B cell (primary cell): ENCODE measurements around the gene PPM1M. TPM values are rescaled to one million over a fixed set of nuclear protein-coding genes. Genes with fewer than 3 reads are reported as not detected.

Experiments
- ATAC-seq: fragments of 200-7000 bp; cut with Tn5 transposase; one replicate; pipeline ENCODE4 v1.10.0; 2021; ENCODE audit warnings: low read depth, mild to moderate bottlenecking, moderate number of reproducible peaks, moderate library complexity
- CTCF ChIA-PET: fragments of 350-600 bp; sonication (Branson Sonifier 250); formaldehyde crosslinking; loops from one replicate; lab custom pipeline; 2021; ENCODE audit warnings: antibody characterized with exemption, inconsistent platforms; lab: Charles Lee
- POLR2A ChIA-PET: fragments of 350-600 bp; sonication (Branson Sonifier 250); formaldehyde crosslinking; loops from one replicate; lab custom pipeline; 2021; ENCODE audit warnings: antibody characterized with exemption; lab: Charles Lee
- DNase-seq: peaks from one replicate; pipeline ENCODE4 v3.0.0; 2013
- H2AFZ ChIP-seq: 2 replicates; pipeline ENCODE4 v1.6.1; 2012; ENCODE audit warnings: mild to moderate bottlenecking, low read depth, low read length; ENCODE audit not compliant: insufficient read depth, poor library complexity, severe bottlenecking
- H3K27ac ChIP-seq, 2 donors: 1 replicate in 1 of 2; 2 replicates in 1 of 2; pipeline ENCODE4 v1.5.1; 2012 to 2013; ENCODE audit warnings: low read length in 2 of 2, mild to moderate bottlenecking in 2 of 2, moderate library complexity in 1 of 2
- H3K27me3 ChIP-seq, 4 experiments: fragments of 200-600 bp in 1 of 4; sonication (generic) in 1 of 4; replicated peaks in 1 of 4; 1 replicate in 2 of 4; 2 replicates in 2 of 4; pipeline versions ENCODE4 v1.6.1 to v1.7.0; 2013 to 2016; ENCODE audit warnings: low read length in 3 of 4, mild to moderate bottlenecking in 2 of 4, mixed read lengths in 1 of 4, moderate library complexity in 1 of 4; ENCODE audit not compliant: insufficient read depth in 4 of 4, control insufficient read depth in 3 of 4; ENCODE audit errors: control extremely low read depth in 1 of 4
- H3K36me3 ChIP-seq, 2 experiments: replicated peaks in 1 of 2; 1 replicate in 1 of 2; 2 replicates in 1 of 2; pipeline versions ENCODE4 v1.6.1 to v1.7.1; 2013; ENCODE audit warnings: low read length in 1 of 2; ENCODE audit not compliant: insufficient read depth in 2 of 2, control insufficient read depth in 1 of 2; ENCODE audit errors: control extremely low read depth in 1 of 2, extremely low read depth in 1 of 2
- H3K4me1 ChIP-seq, 2 donors: fragments of 200-600 bp in 1 of 2; sonication (generic) in 1 of 2; 1 replicate in 1 of 2; 2 replicates in 1 of 2; pipeline versions ENCODE4 v1.5.1 to v1.6.1; 2013 to 2017; ENCODE audit warnings: low read length in 2 of 2; ENCODE audit not compliant: control insufficient read depth in 2 of 2, insufficient read depth in 2 of 2
- H3K4me2 ChIP-seq: replicated peaks from 2 replicates; pipeline ENCODE3; 2012; ENCODE audit warnings: mild to moderate bottlenecking, low read depth, low read length; ENCODE audit not compliant: poor library complexity, severe bottlenecking
- H3K4me3 ChIP-seq, 5 experiments: fragments of 200-600 bp in 1 of 5; sonication (generic) in 1 of 5; 1 replicate in 3 of 5; 2 replicates in 2 of 5; pipeline versions ENCODE4 v1.5.1 to v1.7.0; 2011 to 2016; ENCODE audit warnings: low read length in 4 of 5, mild to moderate bottlenecking in 4 of 5, low read depth in 2 of 5, control low read depth in 1 of 5, moderate library complexity in 1 of 5; ENCODE audit not compliant: insufficient read depth in 1 of 5; ENCODE audit errors: control extremely low read depth in 1 of 5, extremely low read depth in 1 of 5
- H3K79me2 ChIP-seq: fragments of 200-600 bp; sonication (generic); one replicate; pipeline ENCODE4 v1.6.0; 2016; ENCODE audit warnings: low read length; ENCODE audit not compliant: control insufficient read depth, insufficient read depth
- H3K9ac ChIP-seq: fragments of 200-600 bp; sonication (generic); 2 replicates; pipeline ENCODE4 v1.6.1; 2017; ENCODE audit warnings: mild to moderate bottlenecking, low read length, moderate library complexity
- H3K9me3 ChIP-seq, 3 donors: one replicate each; pipeline versions ENCODE4 v1.6.1 to v1.7.1; 2013; ENCODE audit warnings: low read length in 2 of 3; ENCODE audit not compliant: control insufficient read depth in 2 of 3, insufficient read depth in 1 of 3; ENCODE audit errors: control extremely low read depth in 1 of 3
- H4K20me1 ChIP-seq: 2 replicates; pipeline ENCODE4 v1.6.0; 2012; ENCODE audit warnings: mild to moderate bottlenecking, low read length; ENCODE audit not compliant: insufficient read depth, control insufficient read depth, poor library complexity, severe bottlenecking
- H3K27ac Mint-ChIP-seq: one replicate; pipeline ENCODE4 v1.8.0; 2021; ENCODE audit warnings: mixed read lengths
- H3K27me3 Mint-ChIP-seq: one replicate; pipeline ENCODE4 v1.8.0; 2021; ENCODE audit warnings: mixed read lengths
- H3K4me1 Mint-ChIP-seq: one replicate; pipeline ENCODE4 v1.8.0; 2021; ENCODE audit warnings: mixed read lengths
- H3K4me3 Mint-ChIP-seq: one replicate; pipeline ENCODE4 v1.8.0; 2021; ENCODE audit warnings: mixed read lengths
- H3K9me3 Mint-ChIP-seq: one replicate; pipeline ENCODE4 v1.8.0; 2022; ENCODE audit warnings: mixed read lengths; ENCODE audit not compliant: insufficient read depth
- EZH2 ChIP-seq: IDR thresholded peaks from 2 replicates; pipeline ENCODE4 v1.6.1; 2012; ENCODE audit warnings: borderline replicate concordance, low read depth, mild to moderate bottlenecking, moderate library complexity, low read length; ENCODE audit not compliant: insufficient read depth, poor library complexity, severe bottlenecking
- WGBS: methylation state at CpG from one replicate; pipeline ENCODE4 v1.1.5; 2013; ENCODE audit warnings: missing lambda C conversion rate; ENCODE audit not compliant: insufficient coverage; 5-methylcytosine and 5-hydroxymethylcytosine counted together
- intact Hi-C: fragments of 100-400 bp; cut with micrococcal nuclease; formaldehyde crosslinking; loops from one replicate; pipeline ENCODE4 v1.10.0; 2022
- polyA plus RNA-seq: library from polyadenylated mRNA; depleted of rRNA; stranded (reverse); fragments of >200 nt; gene quantifications from 2 replicates; pipeline ENCODE4 v1.2.3, GENCODE V29; 2012
- total RNA-seq, 2 donors: library from RNA; stranded (reverse); fragments of 120-200 nt in 1 of 2; gene quantifications; 1 replicate in 1 of 2; 2 replicates in 1 of 2; pipeline versions ENCODE4 v1.2.3 to v1.2.4, GENCODE V29; 2013 to 2022
- TF ChIP-seq, protein P1 (sequence below): fragments of 200-600 bp; IDR thresholded peaks from one replicate; pipeline ENCODE4 v1.8.0; 2022; ENCODE audit warnings: antibody characterized with exemption, mild to moderate bottlenecking

The PPM1M gene
- total and polyA plus RNA-seq, 2 donors (not counting 1 experiment from before 2014, with no cell fraction given): 45.0 to 65.2 TPM

DNA sequence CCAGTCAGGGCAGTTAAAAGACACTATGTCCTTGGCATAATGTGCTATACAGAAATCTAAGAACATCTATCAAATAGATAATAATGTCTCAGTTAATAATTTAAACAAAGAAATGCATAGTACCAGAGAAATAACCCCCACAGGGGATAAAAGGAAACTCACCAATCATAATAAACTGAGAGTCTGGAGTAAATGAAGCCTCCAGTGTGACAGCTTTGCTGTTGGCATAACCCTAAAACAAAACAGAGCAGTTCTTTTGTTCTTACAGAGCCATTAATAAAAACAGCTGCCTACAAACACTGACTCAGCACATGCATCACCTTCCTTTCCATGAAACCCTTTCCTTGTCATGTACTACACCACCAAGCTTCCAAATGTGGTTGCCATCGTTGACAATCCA is 13.5 kb downstream of the PPM1M start:
- ATAC-seq (no peak), DNase-seq (no peak)
- peak overlapping the region in 1 of 2 donors; percentile 39 for H3K27ac ChIP-seq
- no peak overlapping the region for H2AFZ ChIP-seq
- no peak for TF ChIP-seq EZH2
- TF ChIP-seq, protein P1, sequence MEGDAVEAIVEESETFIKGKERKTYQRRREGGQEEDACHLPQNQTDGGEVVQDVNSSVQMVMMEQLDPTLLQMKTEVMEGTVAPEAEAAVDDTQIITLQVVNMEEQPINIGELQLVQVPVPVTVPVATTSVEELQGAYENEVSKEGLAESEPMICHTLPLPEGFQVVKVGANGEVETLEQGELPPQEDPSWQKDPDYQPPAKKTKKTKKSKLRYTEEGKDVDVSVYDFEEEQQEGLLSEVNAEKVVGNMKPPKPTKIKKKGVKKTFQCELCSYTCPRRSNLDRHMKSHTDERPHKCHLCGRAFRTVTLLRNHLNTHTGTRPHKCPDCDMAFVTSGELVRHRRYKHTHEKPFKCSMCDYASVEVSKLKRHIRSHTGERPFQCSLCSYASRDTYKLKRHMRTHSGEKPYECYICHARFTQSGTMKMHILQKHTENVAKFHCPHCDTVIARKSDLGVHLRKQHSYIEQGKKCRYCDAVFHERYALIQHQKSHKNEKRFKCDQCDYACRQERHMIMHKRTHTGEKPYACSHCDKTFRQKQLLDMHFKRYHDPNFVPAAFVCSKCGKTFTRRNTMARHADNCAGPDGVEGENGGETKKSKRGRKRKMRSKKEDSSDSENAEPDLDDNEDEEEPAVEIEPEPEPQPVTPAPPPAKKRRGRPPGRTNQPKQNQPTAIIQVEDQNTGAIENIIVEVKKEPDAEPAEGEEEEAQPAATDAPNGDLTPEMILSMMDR: no peak
- H3K4me2 ChIP-seq: no peak overlapping the region
- Mint-ChIP-seq H3K4me3 (no peak overlapping the region), H3K27me3 (no peaks in the 10 kb centered on the region), H3K9me3 (no peaks in the 10 kb centered on the region), H3K4me1 (peaks cover 41% of the 10 kb centered on the region), H3K27ac (no peak overlapping the region)
- no peaks in the 10 kb centered on the region for H3K27me3 ChIP-seq
- POLR2A ChIA-PET: interaction anchor here (0.6 kb wide), 1 partner anchor 18 kb away, joined by 3 read pairs; no protein-coding TSS in a partner anchor
- no peak overlapping the region for H3K9ac ChIP-seq
- intact Hi-C loops: no loop called here
- CTCF ChIA-PET: interaction anchor here (1.2 to 2.4 kb wide), 4 partner anchors 27 to 80 kb away, joined by 4 to 8 read pairs (median 6); no protein-coding TSS in a partner anchor
- peaks cover 85% of the 10 kb centered on the region for H3K79me2 ChIP-seq
- peaks cover 28 to 36% of the 10 kb centered on the region in 2 donors for H3K4me1 ChIP-seq
- H4K20me1 ChIP-seq: peaks cover 59% of the 10 kb centered on the region
- no peaks in the 10 kb centered on the region for H3K9me3 ChIP-seq
- WGBS: no CpG with 5 or more reads among the region's 1 CpG
- no peak overlapping the region for H3K4me3 ChIP-seq
- H3K36me3 ChIP-seq: peaks cover 32 to 89% of the 10 kb centered on the region in 2 experiments

DNA sequence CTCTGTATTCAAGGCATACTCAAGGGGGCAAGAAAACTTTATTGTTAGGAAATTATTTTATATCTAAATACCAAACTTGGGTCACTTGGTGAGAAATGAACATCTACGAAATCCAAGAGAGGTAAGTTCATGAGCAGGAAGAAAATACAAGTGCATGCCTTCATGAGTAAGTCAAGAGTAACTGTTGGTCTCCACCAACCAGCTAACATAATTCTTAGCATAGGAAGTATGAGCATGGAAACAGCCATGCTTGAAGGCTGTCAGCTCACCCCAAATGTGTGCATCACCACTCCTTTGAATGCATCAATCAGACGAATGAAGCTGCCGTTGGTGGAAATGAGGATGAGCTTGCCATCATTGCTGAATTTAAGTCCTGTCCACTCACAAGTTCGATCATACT is 13.9 kb downstream of the PPM1M start:
- DNase-seq: no peak
- Mint-ChIP-seq H3K27ac (no peak overlapping the region), H3K27me3 (no peaks in the 10 kb centered on the region), H3K4me3 (no peak overlapping the region), H3K4me1 (peaks cover 41% of the 10 kb centered on the region), H3K9me3 (no peaks in the 10 kb centered on the region)
- TF ChIP-seq, protein P1: no peak
- no peak for TF ChIP-seq EZH2
- no peak for ATAC-seq
- H3K79me2 ChIP-seq: peaks cover 90% of the 10 kb centered on the region
- H3K9me3 ChIP-seq: no peaks in the 10 kb centered on the region
- peaks cover 33 to 90% of the 10 kb centered on the region in 2 experiments for H3K36me3 ChIP-seq
- no peak overlapping the region for H3K27ac ChIP-seq
- H3K4me3 ChIP-seq: no peak overlapping the region
- POLR2A ChIA-PET: interaction anchor here (0.6 kb wide), 1 partner anchor 17 kb away, joined by 3 read pairs; no protein-coding TSS in a partner anchor
- CTCF ChIA-PET: interaction anchor here (1.3 to 2.4 kb wide), 6 partner anchors 19 to 39 kb away, joined by 3 to 8 read pairs (median 6); partner anchors contain the start of genes TWF2 and WDR82
- intact Hi-C loops: no loop called here
- no peak overlapping the region for H3K4me2 ChIP-seq
- no peaks in the 10 kb centered on the region for H3K27me3 ChIP-seq
- H2AFZ ChIP-seq: no peak overlapping the region
- H4K20me1 ChIP-seq: peaks cover 58% of the 10 kb centered on the region
- no peak overlapping the region for H3K9ac ChIP-seq
- peaks cover 24 to 37% of the 10 kb centered on the region in 2 donors for H3K4me1 ChIP-seq
- WGBS: no CpG with 5 or more reads among the region's 4 CpGs
